Left ventricle myocardium inferior (tissue), 1 donor: ENCODE results near the gene TPH2. TPM values are rescaled to one million over a fixed set of nuclear protein-coding genes. Genes with fewer than 3 reads are reported as not detected.

Experiments used
- DNase-seq: peaks from one replicate; pipeline ENCODE4 v3.0.0-alpha.2; 2020
- H3K27ac ChIP-seq: fragments of 200-600 bp; replicated peaks from 2 replicates; pipeline ENCODE4 v1.8.0; 2021
- H3K27me3 ChIP-seq: fragments of 200-600 bp; 2 replicates; pipeline ENCODE4 v1.8.0; 2021; ENCODE audit warnings: low read depth
- H3K36me3 ChIP-seq: fragments of 200-600 bp; 2 replicates; pipeline ENCODE4 v1.8.0; 2021
- H3K4me1 ChIP-seq: fragments of 200-600 bp; 2 replicates; pipeline ENCODE4 v1.8.0; 2021
- H3K4me3 ChIP-seq: fragments of 200-600 bp; 2 replicates; pipeline ENCODE4 v1.8.0; 2021; ENCODE audit warnings: mild to moderate bottlenecking, moderate library complexity
- H3K9me3 ChIP-seq: fragments of 200-600 bp; replicated peaks from 2 replicates; pipeline ENCODE4 v1.8.0; 2021
- CTCF ChIP-seq: fragments of 200-600 bp; IDR thresholded peaks from 2 replicates; pipeline ENCODE4 v1.8.0; 2021; ENCODE audit warnings: antibody characterized with exemption, mild to moderate bottlenecking, borderline replicate concordance
- intact Hi-C: fragments of 100-400 bp; cut with micrococcal nuclease; formaldehyde crosslinking; loops from one replicate; pipeline ENCODE4 v1.11.0; 2022
- total RNA-seq: library from RNA; stranded (reverse); fragmentation: NEBNext Ultra II Directional; extraction: Animal tissue kit (Norgen Biotek cat#: 25700); gene quantifications from one replicate; pipeline ENCODE4 v1.2.1, GENCODE V29; 2021
- donor health status: DM: no; HTN: yes; CAD: no; lungs with severe emphysema.

Gene TPH2
- total RNA-seq, 1 donor from 2014 or later: not detected

- no peaks in the 10 kb centered on the region for H3K36me3 ChIP-seq
- intact Hi-C loops: no loop called here
- no peak overlapping the region for H3K4me3 ChIP-seq
- H3K27ac ChIP-seq: no peak overlapping the region
- H3K27me3 ChIP-seq: peaks cover 14% of the 10 kb centered on the region
- TF ChIP-seq CTCF: no peak
- H3K9me3 ChIP-seq: no peaks in the 10 kb centered on the region
- H3K4me1 ChIP-seq: no peaks in the 10 kb centered on the region
- DNase-seq: no peak
Measured at GRCh38 chr12:71999795-72000194, 61.1 kb downstream of the TPH2 start.

- Histone ChIP-seq H3K9me3 (no peaks in the 10 kb centered on the region), H3K4me3 (no peak overlapping the region), H3K4me1 (no peaks in the 10 kb centered on the region), H3K27me3 (peaks cover 26% of the 10 kb centered on the region), H3K36me3 (no peaks in the 10 kb centered on the region), H3K27ac (no peak overlapping the region)
- no peak for TF ChIP-seq CTCF
- DNase-seq: no peak
- intact Hi-C loops: no loop called here
Measured at GRCh38 chr12:72000969-72001648, 62.5 kb downstream of the TPH2 start.

- peaks cover 11% of the 10 kb centered on the region for H3K4me1 ChIP-seq
- TF ChIP-seq CTCF: no peak
- H3K27me3 ChIP-seq: peaks cover 30% of the 10 kb centered on the region
- H3K9me3 ChIP-seq: no peaks in the 10 kb centered on the region
- intact Hi-C loops: no loop called here
- H3K4me3 ChIP-seq: no peak overlapping the region
- no peak overlapping the region for H3K27ac ChIP-seq
- H3K36me3 ChIP-seq: no peaks in the 10 kb centered on the region
- no peak for DNase-seq
Measured at GRCh38 chr12:72006766-72007165, 68.1 kb downstream of the TPH2 start.

- peaks cover 16% of the 10 kb centered on the region for H3K27me3 ChIP-seq
- no peak for DNase-seq
- H3K36me3 ChIP-seq: no peaks in the 10 kb centered on the region
- no peak overlapping the region for H3K4me3 ChIP-seq
- no peaks in the 10 kb centered on the region for H3K9me3 ChIP-seq
- H3K27ac ChIP-seq: no peak overlapping the region
- H3K4me1 ChIP-seq: peaks cover 11% of the 10 kb centered on the region
- no peak for TF ChIP-seq CTCF
- intact Hi-C loops: no loop called here
Measured at GRCh38 chr12:72010356-72010755, 71.7 kb downstream of the TPH2 start.

- intact Hi-C loops: no loop called here
- Histone ChIP-seq H3K27me3 (peaks cover 7% of the 10 kb centered on the region), H3K4me3 (no peak overlapping the region), H3K4me1 (peaks cover 11% of the 10 kb centered on the region), H3K9me3 (no peaks in the 10 kb centered on the region), H3K27ac (no peak overlapping the region), H3K36me3 (no peaks in the 10 kb centered on the region)
- DNase-seq: no peak
- TF ChIP-seq CTCF: no peak
Measured at GRCh38 chr12:72011374-72011773, 72.7 kb downstream of the TPH2 start.
